Sigmoid colon (tissue), 4 donors: ENCODE data around the gene TNFRSF14.

ENCODE experiments used
- CTCF ChIP-seq, 4 experiments: fragments of 450-650 bp in 3 of 4; fragments of 200-600 bp in 1 of 4; IDR thresholded peaks; one replicate each; pipeline ENCODE4 v1.5.1; 2016 to 2019; ENCODE audit warnings: antibody characterized with exemption in 4 of 4, mild to moderate bottlenecking in 3 of 4, moderate library complexity in 2 of 4
- EP300 ChIP-seq, 4 donors: sonication (generic); formaldehyde crosslinking; IDR thresholded peaks; one replicate each; pipeline ENCODE4 v1.6.1; 2017; ENCODE audit warnings: antibody characterized with exemption in 4 of 4
- POLR2A ChIP-seq, 2 donors: fragments of 450-650 bp; IDR thresholded peaks; one replicate each; pipeline ENCODE4 v1.6.1; 2016; ENCODE audit warnings: antibody characterized with exemption in 2 of 2, mild to moderate bottlenecking in 2 of 2, moderate library complexity in 2 of 2
- POLR2AphosphoS5 ChIP-seq, 4 donors: sonication (generic); formaldehyde crosslinking; IDR thresholded peaks; one replicate each; pipeline ENCODE4 v1.6.1; 2017; ENCODE audit warnings: antibody characterized with exemption in 4 of 4

GRCh38 chr1:2543543-2544092, 12.6 kb upstream of the TNFRSF14 start:
- no peak for TF ChIP-seq CTCF (IDR thresholded peaks at IDR 0.05)
- no peak for TF ChIP-seq EP300 (IDR thresholded peaks at IDR 0.05)
- no peak for TF ChIP-seq POLR2A (IDR thresholded peaks at IDR 0.05)
- TF ChIP-seq POLR2AphosphoS5 (IDR thresholded peaks at IDR 0.05): no peak
